Kidney tubule cell (primary cell): Measurements from ENCODE around the gene PTPRE.
A peak's percentile ranks its signal among the peaks of the same experiment; 100 is the strongest.

Experiments
- DNase-seq: peaks from one replicate; pipeline ENCODE4 v3.0.0-alpha.2; 2018; ENCODE audit warnings: low spot score

Gene PTPRE

GRCh38 chr10:128046156-128046952 is 139.5 kb downstream of the PTPRE start:
- DNase-seq: no peak

- no peak for DNase-seq
Measured at GRCh38 chr10:128046953-128047290, 140.0 kb downstream of the PTPRE start.

DNA sequence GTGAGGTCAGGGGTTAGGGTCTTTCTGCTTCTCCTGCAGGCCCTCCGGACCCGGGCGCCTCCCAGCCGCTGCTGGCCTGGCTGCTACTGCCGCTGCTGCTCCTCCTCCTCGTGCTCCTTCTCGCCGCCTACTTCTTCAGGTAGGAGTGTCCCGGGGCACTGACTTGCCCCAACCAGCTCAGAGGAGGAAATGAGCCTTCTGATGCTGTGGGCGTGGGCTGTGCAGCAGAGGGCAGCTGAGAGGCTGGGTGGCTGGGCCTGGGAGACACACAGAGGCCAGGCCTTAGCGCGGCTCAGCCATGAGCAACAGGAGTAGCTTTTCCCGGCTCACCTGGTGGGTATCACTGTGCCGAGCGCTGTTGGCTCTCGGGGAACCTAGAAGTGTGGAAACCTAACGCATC is 140.4 kb downstream of the PTPRE start:
- DNase-seq: peak; percentile 92

DNA sequence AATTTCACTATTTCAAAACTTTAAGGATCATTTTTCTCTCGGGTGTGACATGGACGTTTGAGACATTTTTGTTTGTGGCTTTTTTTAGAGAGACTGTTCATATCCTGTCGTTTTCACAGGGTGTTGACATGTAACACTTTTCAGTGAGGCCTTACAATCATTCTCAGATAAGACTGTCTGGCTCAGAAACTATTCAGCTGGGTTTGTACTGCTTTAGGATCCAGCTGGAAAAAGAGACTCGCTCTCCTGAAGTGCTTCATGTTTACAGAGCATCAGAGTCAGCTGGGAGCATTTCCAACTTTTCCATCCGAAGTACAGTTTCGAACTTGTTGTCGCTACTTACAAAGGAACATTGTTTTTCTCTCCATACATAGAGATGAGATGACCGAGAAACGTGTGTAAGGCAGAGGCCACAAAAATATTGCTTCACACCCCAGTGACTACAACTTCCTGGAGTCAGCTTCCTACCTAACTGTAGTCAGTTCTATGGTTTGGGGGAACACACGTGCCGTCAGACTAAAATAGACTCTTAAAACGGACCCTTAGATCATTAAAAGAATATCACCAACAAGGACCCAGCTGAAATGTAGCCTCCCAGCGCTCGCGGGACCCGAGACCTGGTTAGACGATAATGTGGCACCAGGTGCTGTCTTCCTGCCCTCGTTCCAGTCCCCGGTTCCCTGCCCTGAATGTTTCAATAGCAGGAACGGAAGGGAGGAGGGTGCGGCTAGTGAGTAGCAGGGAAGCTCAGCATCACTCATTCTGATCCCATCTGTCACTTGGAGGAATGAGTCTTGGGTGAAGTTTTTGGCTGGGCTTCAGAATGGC is 141.3 kb downstream of the PTPRE start:
- DNase-seq: peak; percentile 48

GRCh38 chr10:128048819-128049210 is 141.9 kb downstream of the PTPRE start:
- DNase-seq: no peak

DNA sequence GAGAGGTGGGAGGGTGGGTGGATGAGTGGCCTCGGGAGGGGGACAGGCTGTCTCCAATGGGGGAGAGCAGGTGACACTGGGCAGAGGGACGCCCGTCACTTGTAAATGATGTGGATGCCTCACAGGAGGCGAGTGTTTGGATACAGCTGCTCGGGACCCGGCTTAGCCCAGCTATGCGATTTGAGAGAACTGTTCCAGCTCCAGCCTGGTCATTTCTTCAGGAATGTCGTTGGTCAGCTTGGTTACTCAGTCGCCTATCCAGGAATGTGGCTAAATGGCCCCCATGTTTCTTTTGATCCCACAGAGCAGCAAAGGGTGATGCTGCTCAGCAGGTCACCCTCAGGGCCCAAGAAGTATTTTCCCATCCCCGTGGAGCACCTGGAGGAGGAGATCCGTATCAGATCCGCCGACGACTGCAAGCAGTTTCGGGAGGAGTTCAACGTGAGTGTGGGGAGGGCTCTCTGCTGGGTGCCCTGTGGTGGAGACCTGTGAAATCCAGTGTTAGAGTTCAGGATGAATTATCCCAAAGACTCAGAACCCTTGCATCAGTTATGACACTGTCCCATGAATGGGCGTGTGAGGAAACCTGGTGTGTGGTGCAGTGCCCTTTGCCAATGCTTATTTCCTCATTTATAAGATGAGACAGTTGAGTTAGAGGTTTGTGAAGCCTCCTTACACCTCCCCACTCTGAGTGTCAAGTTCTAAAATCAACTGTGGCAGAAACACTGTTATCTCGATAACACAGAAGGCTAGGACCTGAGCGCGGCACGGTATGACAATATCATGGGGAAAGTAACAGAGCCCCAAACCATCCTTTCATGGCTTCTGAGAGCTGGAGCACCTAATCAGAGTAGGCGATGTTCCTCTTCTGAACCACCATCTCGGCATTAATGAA is 142.6 kb downstream of the PTPRE start:
- no peak for DNase-seq

- no peak for DNase-seq
Measured at GRCh38 chr10:128050121-128050516, 143.2 kb downstream of the PTPRE start.

GRCh38 chr10:128050936-128051335 is 144.0 kb downstream of the PTPRE start:
- DNase-seq: no peak

GRCh38 chr10:128051548-128051947 is 144.6 kb downstream of the PTPRE start:
- DNase-seq: no peak

- no peak for DNase-seq
Measured at GRCh38 chr10:128052696-128053095, 145.8 kb downstream of the PTPRE start.

GRCh38 chr10:128053356-128053755 is 146.5 kb downstream of the PTPRE start:
- DNase-seq: no peak

GRCh38 chr10:128054163-128054970 is 147.5 kb downstream of the PTPRE start:
- no peak for DNase-seq

- DNase-seq: no peak
Measured at GRCh38 chr10:128055061-128055868, 148.4 kb downstream of the PTPRE start.

DNA sequence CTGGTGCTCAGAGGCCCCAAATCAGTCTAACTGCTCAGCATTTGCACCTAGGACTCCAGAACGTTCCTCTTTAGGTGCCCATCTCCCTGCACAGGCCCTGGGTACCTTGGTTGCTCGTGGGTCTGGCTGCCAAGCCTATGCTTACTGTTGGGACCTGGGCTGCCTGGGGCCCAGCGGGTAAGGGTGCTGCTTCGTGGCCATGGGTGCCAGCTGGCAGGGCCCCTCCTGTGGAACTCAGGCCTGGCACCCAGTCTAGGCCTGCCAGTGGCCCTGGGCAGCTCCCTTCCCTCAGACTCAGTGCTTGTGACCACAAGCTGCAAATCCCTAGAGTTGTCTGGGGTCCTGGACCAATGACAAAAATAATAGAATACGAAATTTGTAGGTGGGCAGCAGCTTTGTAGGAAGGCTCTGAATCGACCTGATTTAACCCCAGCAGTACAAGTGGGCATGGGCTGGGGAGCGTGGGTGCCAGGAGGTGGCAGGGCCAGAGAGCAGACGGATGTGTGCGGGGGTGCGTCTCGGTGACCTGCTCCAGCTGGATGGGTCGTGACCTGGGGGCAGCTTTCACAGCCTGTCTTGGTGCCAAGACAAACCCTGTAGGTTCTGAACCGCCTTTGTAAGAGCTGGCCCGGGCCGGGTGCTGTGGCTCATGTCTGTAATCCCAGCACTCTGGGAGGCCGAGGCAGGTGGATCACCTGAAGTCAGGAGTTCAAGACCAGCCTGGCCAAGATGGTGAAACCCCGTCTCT is 149.6 kb downstream of the PTPRE start:
- no peak for DNase-seq

DNA sequence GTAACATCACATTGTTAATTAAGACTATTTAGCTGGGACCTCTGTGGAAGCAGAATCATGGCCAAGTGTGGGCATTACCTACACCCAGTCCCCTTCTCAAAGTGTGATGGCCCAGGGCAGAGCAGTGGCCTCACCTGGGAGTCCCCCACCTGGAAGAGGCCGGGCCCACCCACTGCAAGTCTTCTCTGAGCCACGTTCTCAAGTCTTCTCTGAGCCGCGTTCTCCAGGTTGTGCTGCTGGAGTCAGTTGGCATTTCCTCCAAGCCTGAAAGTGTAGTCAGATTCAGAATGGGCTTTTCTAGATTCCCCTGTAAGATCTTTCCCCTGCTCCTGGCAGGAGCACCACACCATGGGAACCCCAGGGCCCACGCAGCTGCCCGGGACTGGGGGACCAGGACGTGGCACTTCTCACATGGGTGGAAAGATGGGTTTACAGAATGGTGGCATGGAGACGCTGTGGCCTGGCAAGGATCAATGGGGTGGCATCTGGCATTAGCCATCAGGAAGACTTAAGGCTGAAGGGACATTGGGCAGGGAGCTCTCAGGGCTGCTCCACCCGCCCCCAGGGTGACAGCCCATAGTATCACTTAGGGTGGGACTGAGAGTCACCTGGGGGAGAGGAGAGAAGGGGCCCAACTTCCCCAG is 151.3 kb downstream of the PTPRE start:
- DNase-seq: no peak

DNA sequence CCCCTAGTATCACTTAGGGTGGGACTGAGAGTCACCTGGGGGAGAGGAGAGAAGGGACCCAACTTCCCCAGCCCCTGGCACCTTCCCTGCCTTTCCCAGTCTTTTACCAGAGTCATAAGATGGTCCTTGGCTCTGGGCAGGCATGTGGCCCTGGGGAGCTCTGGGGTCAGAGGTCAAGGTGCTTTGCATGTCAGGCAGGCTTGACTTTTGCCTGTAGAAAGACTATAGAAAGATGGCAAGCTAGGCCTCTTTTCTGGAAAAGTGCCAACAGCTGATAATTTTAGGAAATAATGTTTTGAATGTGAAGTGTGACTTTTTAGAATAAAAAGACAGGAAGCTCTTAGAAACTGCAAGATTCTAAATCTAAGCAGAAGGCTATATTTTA is 151.8 kb downstream of the PTPRE start:
- DNase-seq: no peak

DNA sequence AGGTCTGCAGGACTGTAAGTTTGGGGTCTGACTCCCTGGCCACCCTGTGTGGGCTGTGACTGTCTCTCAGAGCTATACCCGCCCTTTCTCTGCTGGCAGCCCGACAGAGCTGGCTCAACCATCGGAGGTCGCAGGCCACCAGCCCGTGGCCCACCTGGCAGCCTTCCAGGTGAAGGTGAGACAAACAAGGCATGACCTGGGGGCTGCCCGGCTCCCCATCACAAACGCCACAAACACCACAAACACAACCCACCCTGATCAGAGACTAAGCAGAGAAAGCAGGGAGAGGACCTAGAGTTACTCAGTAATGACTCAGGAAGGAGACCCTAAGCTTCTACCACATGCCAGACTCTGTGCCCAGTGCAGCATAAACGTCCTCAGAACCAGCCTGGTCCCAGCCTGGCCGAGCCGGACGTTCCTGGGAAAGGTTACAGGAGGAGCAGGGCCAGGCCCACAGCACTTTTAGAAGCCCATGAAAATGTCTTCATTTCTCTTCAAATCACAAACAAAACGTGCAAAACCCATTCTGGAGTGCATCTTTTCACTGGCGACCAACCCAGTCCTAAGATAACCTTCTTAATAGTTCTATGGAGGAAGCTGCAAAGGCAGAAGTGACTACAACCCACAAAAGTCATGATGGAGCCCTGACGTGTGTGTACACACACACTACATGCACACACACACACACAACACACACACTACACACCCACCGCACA is 152.5 kb downstream of the PTPRE start:
- DNase-seq: no peak

DNA sequence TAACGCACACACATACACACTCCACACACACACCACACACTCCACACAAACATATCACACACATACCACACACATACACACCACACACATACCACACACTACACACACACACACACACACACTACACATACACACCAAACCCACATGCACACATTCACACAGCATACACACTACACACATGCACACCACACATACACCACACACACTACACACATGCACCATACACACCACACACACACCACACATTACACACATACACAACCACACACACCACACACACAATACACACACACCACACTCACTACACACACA is 153.0 kb downstream of the PTPRE start:
- no peak for DNase-seq
